ENCODE results near the gene ALS2CL. TPM values are rescaled to one million over a fixed set of nuclear protein-coding genes. Genes with fewer than 3 reads are reported as not detected.

Gene ALS2CL
- polyA plus RNA-seq, 2 of the 4 experiments (the other 2 are of a cell fraction), result 2.3 to 4.0 TPM

- TF ChIP-seq HMGXB4 (CRISPR knock-in tag; IDR thresholded peaks at IDR 0.05; ENCODE audit: borderline replicate concordance), result no peak
- TF ChIP-seq ESRRA (IDR thresholded peaks at IDR 0.05; ENCODE audit: borderline replicate concordance, low read length), result no peak
- no peak for TF ChIP-seq PHF8 (IDR thresholded peaks at IDR 0.05; ENCODE audit: borderline replicate concordance, low read depth)
- TF ChIP-seq GATA3 (IDR thresholded peaks at IDR 0.05; ENCODE audit: borderline replicate concordance), result no peak
- no peak for TF ChIP-seq ZNF302 (CRISPR knock-in tag; IDR thresholded peaks at IDR 0.05)
- TF ChIP-seq RNF2 (IDR thresholded peaks at IDR 0.05; ENCODE audit: borderline replicate concordance, low read depth), result no peak
- no peak for TF ChIP-seq MAFK (IDR thresholded peaks at IDR 0.05; ENCODE audit: partially characterized antibody)
- TF ChIP-seq RCOR1 (IDR thresholded peaks at IDR 0.05; ENCODE audit: low read depth, low read length), result no peak
Observed at GRCh38 chr3:46710229-46710628, 16.8 kb upstream of the ALS2CL start (continued).

GRCh38 chr3:46709721-46710120, 16.2 kb upstream of the ALS2CL start:
- H3K27ac ChIP-seq, result no peak overlapping the region
- H3K9me3 ChIP-seq, result no peaks in the 10 kb centered on the region
- no peak overlapping the region for H3K4me2 ChIP-seq
- TF ChIP-seq CTCF (IDR thresholded peaks at IDR 0.05) (no peak), SREBF2 (IDR thresholded peaks at IDR 0.05) (no peak), ZNF302 (CRISPR knock-in tag; IDR thresholded peaks at IDR 0.05) (no peak), ATOH8 (CRISPR knock-in tag; IDR thresholded peaks at IDR 0.05; ENCODE audit: low read depth) (no peak), JUNB (IDR thresholded peaks at IDR 0.05) (no peak), NPAS2 (CRISPR knock-in tag; IDR thresholded peaks at IDR 0.05; ENCODE audit: borderline replicate concordance) (no peak), EP300 (IDR thresholded peaks at IDR 0.05) (no peak), RNF2 (IDR thresholded peaks at IDR 0.05; ENCODE audit: borderline replicate concordance, low read depth) (no peak), KDM1A (IDR thresholded peaks at IDR 0.05; ENCODE audit: low read depth) (no peak), HEYL (CRISPR knock-in tag; IDR thresholded peaks at IDR 0.05) (no peak)
- POLR2A ChIA-PET, result no interaction called here
- no peaks in the 10 kb centered on the region; the same call in 2 of the 3 replicates for H3K4me1 ChIP-seq
- FAIRE-seq, result no peak
- DNase-seq (ENCODE audit: low read depth in 1 of 2, low spot score in 1 of 2), result no peak
- no peak overlapping the region for H3K4me3 ChIP-seq
- CTCF ChIA-PET, result interaction anchor here (1.4 to 7.0 kb wide), 2 partner anchors 157 to 185 kb away, joined by 3 to 46 read pairs; no protein-coding TSS in a partner anchor
- ATAC-seq, result no peak
- WGBS (ENCODE audit: missing lambda C conversion rate), result 72% methylated on average over 6 of the region's 6 CpGs

- WGBS (ENCODE audit: missing lambda C conversion rate), result 0% methylated on average over 1 of the region's 7 CpGs
- Histone ChIP-seq H3K4me3 (no peak overlapping the region), H3K4me2 (no peak overlapping the region), H3K4me1 (no peaks in the 10 kb centered on the region; the same call in 2 of the 3 replicates), H3K27ac (no peak overlapping the region), H3K9me3 (no peaks in the 10 kb centered on the region)
- ChIA-PET POLR2A (no interaction called here), CTCF (interaction anchor here (1.7 to 7.0 kb wide), 3 partner anchors 158 to 200 kb away, joined by 8 to 46 read pairs (median 10); no protein-coding TSS in a partner anchor)
- no peak for FAIRE-seq
- no peak for DNase-seq (ENCODE audit: low read depth in 1 of 2, low spot score in 1 of 2)
- ATAC-seq, result no peak
- TF ChIP-seq POLR2AphosphoS2 (conservative IDR thresholded peaks at IDR 0.05; ENCODE audit: low read length) (no peak), EP300 (IDR thresholded peaks at IDR 0.05) (no peak), SMC3 (IDR thresholded peaks at IDR 0.05) (no peak), RAD21 (conservative IDR thresholded peaks at IDR 0.05 in 1 of 2, IDR thresholded peaks at IDR 0.05 in 1 of 2) (no peak), USF2 (IDR thresholded peaks at IDR 0.05) (no peak), CHD2 (IDR thresholded peaks at IDR 0.05; ENCODE audit: low read length, partially characterized antibody) (no peak), KDM1A (IDR thresholded peaks at IDR 0.05; ENCODE audit: low read depth) (no peak), TP53 (CRISPR knock-in tag; IDR thresholded peaks at IDR 0.05) (no peak), CBX2 (IDR thresholded peaks at IDR 0.05; ENCODE audit: borderline replicate concordance, low read depth) (no peak), JUN (IDR thresholded peaks at IDR 0.05) (no peak), RFX5 (IDR thresholded peaks at IDR 0.05) (no peak), JUNB (IDR thresholded peaks at IDR 0.05) (no peak), ZC3H11A (IDR thresholded peaks at IDR 0.05) (no peak), NFE2L2 (conservative IDR thresholded peaks at IDR 0.05; ENCODE audit: low read length) (no peak), HEYL (CRISPR knock-in tag; IDR thresholded peaks at IDR 0.05) (no peak), HES2 (IDR thresholded peaks at IDR 0.05) (no peak), RARB (CRISPR knock-in tag; IDR thresholded peaks at IDR 0.05) (no peak), MAFK (IDR thresholded peaks at IDR 0.05; ENCODE audit: partially characterized antibody) (no peak)
Observed at GRCh38 chr3:46709157-46709654, 15.7 kb upstream of the ALS2CL start.
